ENCODE results near the gene NBEA.
"Not testable (repeated sequence)": the region's sequence is repeated elsewhere in the genome, so short reads cannot be mapped to it uniquely, and the experiment has no call there.

Gene NBEA

DNA sequence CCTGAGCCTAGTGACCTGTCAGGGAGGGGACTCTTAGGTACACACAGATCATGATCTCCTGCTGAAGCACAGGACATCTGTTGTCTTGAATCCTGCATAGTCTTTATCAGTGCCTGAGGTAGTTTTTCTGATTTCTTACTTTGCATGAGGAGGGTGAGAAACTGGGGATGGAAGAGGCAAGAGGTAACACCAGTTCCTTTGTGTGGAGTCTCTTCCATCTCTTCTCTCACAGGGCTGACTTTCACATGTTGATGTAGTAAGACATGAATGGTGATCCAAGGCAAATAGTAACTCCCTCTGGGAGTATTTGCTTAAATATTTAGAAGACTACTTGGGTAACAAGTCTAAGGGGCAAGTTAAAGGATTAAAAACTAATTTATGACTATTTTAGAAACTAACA is 9.5 kb downstream of the NBEA start:
- no peak for DNase-seq

DNA sequence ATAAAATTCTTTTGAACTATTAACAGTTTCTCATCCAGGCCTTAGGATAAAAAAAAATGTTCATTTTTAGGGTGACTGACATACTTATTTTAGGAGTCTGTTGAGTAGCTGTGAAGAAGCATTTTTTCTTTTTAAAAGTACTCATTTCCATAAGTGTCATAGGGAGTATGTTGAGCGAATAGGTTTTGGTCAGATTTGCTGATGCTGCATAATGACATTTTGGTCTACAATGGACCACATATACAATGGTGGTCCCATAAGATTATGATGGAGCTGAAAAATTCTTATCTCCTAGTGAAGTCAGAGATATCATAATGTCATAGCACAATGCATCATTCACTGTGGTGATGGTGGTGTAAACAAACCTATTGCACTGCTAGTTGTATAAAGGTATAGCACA is 17.4 kb downstream of the NBEA start:
- DNase-seq, result no peak

DNA sequence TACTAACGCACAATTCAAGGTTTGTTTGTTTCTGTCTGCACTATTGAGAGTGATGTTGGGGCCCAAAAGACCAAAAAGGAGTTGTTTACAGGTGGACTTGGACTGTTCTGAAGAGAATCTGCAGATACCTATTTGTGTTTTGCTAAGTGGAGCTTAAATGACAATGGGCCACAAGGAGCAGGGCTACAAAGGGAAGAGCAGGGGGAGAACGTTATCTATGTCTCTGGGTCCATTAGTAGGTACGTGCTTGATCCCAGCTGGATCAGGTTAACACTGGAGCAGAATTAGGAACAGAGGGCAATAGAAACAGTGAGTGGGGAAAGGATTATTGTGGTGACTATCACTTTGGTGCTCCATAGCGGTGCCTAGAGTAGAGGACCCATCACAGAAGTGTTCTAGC is 22.5 kb downstream of the NBEA start:
- DNase-seq, result no peak

DNA sequence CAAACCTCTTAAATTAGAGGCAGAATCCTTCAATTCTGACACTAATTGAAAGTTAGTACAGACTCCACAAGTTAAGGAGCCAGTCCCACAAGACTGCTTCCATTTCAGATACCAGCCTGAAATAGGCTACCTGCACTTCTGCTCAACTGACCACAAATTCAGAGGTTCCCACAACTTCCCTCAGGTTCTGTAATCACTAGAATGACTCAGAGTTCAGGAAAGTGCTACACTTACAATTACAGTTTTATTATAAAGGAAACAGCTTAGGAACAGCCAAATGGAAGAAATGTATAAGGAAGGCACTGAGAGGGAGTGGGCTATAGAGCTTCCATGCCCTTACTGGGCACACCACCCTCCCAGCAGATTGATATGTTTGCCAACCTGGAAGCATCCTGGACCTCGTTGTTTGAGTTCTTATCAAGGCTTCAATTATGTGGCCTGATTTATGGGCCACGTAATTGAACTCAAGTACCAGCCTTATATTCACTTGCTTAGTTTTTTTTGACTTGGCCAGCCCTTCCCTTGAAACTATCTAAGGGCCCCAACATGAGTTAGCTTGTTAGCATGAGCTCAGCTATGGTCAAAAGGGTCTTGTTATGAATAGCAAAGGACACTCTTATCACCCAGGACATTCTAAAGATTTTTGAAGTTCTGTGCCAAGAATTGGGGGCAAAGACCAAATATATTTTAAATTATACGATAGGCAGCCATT is 25.9 kb downstream of the NBEA start:
- no peak for DNase-seq

DNA sequence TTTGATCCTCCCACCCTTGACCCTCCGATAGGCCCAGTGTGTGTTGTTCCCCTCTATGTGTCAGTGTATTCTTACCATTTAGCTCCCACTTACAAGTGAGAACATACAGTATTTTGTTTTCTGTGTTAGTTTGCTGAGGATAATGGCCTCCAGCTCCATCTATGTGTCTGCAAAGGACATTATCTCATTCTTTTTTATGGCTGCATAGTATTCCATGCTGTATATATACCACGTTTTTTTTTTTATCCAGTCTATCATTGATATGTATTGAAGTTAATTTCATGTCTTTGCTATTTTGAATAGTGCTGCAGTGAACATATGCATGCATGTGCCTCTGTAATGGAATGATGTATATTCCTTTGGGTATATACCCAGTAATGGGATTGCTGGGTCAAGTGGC is 27.5 kb downstream of the NBEA start:
- DNase-seq, result not testable (repeated sequence)

DNA sequence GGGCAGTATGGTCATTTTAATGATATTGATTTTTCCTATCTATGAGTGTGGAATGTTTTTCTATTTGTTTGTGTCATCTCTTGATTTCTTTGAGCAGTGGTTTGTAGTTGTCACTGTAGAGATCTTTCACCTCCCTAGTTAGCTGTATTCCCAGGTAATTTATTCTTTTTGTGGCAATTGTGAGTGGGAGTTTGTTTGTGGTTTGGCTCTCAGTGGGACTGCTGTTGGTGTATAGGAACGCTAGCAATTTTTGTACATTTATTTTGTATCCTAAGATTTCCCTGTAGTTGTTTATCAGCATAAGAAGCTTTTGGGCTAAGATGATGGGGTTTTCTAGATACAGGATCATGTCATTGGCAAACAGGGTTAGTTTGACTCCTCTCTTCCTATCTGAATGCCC is 28.9 kb downstream of the NBEA start:
- no peak for DNase-seq

DNA sequence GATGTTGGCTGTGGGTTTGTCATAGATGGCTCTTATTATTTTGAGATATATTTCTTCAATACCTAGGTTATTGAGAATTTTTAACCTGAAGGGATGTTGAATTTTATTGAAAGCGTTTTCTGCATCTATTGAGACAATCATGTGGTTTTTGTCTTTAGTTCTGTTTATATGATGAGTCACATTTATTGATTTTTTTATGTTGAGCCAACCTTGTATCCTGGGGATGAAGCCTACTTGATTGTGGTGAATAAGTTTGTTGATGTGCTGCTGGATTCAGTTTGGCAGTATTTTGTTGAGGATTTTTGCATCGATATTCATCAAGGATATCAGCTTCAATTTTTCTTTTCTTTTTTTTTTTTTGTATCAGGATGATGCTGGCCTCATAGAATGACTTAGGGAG is 29.4 kb downstream of the NBEA start:
- DNase-seq, result no peak

DNA sequence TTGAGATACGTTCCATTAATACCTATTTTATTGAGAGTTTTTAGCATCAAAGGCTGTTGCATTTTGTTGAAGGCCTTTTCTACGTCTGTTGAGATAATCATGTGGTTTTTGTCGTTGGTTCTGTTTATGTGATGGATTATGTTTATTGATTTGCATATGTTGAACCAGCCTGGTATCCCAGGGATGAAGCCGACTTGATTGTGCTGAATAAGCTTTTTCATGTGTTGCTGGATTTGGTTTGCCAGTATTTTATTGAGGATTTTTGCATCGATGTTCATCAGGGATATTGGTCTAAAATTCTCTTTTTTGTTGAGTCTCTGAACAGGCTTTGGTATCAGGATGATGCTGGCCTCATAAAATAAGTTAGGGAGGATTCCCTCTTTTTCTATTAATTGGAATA is 43.1 kb downstream of the NBEA start:
- not testable (repeated sequence) for DNase-seq

DNA sequence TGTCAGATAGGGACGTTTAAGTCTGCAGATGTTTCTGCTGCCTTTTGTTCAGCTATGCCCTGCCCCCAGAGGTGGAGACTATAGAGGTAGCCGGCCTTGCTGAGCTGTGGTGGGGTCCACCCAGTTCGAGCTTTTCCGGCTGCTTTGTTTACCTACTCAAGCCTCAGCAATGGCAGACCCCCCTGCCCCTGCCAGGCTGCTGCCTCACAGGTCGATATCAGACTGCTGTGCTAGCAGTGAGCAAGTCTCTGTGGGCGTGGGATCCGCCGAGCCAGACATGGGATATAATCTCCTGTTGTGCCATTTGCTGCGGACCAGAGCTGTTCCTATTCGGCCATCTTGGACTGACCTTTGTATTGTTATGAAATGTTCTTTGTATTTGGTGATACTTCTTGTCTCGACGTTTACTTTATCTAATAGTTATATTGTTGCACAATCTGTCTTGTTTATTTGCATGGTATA is 46.3 kb downstream of the NBEA start:
- DNase-seq, result no peak

DNA sequence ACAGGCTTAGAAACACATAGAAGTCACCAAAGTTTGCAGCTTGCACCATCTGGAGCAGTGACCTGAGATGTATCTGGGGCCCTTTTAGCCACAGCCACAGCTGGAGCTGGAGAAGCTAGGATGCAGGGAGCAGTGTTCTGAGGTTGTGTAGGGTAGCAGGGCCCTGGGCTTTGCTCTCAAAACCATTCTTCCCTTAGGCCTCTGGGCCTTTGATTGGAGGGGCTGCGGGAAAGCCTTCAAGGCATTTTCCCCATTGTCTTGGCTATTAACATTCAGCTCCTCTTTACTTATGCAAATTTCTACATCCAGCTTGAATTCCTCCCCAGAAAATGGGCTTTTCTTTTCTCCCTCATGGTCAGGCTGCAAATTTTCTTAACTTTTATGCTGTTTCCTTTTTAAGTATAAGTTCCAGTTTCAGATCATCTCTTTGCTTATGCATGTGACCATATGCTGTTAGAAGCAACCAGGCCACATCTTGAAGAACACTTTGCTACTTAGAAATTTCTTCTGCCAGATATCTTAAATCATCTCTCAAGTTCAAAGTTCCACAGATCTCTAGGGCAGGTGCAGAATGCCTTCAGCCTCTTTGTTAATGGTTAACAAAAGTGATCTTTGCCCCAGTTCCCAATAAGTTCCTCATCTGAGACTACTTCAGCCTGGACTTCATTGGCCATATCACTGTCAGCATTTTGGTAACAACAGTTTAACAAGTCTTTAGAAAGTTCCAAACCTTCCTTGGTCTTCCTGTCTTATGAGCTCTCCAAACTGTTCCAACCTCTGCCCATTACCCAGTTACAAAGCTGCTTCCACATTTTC is 48.5 kb downstream of the NBEA start:
- no peak for DNase-seq

DNA sequence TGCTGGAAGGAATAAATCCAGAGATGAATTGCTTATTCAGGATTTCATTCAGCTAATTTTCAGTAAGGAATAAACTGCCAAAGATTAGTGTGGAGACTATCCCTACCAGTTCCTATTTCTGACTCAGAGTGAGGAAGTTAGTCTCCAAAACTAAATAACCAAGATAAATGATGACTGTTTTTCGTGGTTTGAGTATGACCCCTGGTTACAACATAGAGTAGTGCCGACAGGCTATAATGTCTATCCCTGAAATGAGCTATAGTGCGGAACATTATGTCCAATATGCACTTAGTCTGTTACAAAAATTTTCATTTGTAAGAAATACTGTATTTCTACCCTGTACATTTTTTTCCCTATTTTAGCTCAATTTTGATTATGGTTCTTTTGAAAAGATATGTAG is 51.4 kb downstream of the NBEA start:
- no peak for DNase-seq

DNA sequence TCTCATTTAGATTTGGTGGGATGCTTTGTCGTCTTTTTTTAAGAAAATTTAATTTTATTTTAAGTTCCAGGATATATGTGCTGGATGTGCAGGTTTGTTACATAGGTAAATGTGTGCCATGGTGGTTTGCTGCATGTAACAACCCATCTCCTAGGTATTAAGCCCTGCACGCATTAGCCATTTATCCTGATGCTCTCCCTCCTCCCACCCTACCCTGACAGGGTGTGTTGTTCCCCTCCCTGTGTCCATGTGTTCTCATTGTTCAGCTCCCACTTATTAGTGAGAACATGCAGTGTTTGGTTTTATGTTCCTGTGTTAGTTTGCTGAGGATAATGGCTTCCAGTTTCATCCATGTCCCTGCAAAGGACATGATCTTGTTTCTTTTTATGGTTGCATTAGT is 61.7 kb downstream of the NBEA start:
- not testable (repeated sequence) for DNase-seq

DNA sequence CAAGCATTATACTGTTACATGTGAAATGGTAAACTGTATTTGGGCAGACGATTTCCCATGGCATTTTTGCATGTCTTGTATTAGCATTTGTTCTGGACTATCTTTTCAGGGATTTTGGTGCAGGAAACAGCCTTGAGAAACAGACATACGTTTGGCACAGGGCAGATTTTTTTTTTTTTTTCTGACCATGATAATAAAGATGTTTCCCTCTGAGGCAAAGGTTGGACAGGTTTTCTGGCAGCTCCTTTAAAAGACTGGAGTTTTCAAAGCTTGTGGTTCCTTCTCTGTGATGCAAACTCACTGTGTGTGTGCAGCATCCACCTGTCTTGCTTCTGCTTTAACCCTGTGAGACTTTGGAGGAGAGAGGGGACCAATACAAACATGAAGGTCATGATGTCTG is 63.0 kb downstream of the NBEA start:
- no peak for DNase-seq

DNA sequence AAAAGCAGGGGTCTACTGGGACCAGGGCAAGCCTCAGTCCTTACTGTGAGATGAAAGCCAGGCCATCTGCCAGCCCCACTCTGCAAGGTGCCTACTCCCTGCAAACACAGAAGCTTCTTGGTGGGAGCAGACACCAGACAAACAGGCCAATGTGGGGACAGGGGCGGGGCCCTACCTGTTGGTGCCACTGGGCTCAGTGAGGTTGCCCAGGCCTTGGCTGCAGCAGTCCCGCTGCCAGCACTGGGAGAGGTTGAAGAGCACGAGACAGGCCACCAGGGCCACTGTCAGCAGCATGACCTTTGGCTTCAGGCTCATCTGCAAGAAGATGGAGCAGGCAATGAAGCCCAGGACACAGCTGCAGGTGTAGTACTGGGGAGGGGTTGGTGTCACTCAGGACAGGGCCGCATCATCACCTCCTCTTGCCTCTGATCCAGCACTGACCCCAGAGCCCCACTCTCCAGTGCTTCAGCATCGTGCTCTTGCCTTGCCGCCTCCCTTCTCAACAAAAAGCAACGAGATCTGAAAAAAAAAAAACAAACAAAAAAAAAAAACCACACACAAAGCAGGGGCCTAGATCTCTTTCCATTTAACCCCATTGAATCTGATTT is 72.6 kb downstream of the NBEA start:
- no peak for DNase-seq

DNA sequence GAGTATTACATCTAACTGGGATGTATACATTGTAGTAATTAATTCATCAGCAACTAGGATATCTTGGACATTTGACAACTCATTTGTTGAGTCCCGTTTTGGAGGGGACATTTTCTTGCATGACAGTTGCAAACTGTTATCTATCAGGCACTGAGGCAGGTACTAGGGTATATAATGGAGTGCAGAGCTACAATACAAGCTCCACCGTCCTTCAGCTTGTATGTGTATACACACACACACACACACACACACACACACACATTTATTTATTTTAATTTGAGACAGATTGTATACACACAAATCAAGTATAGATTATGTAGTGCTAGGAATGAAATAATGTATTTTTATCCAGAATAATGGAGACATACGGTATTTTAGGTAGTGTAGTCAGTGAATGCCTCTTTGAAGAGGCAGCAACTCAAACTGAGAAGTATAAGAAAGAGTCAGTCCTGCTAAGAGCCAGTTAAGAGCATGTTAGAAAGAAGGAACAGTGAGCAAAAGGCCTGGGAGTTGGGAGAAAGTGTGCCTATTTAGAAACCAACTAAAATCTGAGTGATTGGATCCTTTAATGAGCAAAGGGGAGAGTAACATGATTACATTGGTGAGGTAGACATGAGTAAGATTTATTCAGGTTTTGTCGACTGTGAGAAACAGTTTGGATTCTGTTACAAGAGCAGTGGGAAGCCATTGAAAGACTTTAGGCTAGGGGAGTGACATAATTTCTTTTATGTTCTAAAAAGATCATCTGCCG is 74.5 kb downstream of the NBEA start:
- DNase-seq, result no peak

DNA sequence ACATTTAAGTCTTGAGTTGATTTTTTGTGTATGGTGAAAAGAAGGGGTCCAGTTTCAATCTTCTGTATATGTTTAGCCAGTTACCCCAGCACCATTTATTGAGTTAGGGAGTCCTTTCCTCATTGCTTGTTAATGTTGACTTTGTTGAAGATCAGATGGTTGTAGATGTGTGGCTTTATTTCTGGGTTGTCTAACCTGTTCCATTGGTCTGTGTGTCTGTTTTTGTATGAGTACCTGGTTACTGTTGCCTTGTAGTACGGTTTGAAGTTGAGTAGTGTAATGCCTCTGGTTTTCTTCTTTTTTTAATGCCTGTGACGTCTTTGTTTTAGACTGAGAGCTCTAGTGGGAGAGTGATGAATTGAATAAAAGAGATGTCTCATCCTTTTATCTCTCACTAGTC is 83.2 kb downstream of the NBEA start:
- DNase-seq, result no peak

DNA sequence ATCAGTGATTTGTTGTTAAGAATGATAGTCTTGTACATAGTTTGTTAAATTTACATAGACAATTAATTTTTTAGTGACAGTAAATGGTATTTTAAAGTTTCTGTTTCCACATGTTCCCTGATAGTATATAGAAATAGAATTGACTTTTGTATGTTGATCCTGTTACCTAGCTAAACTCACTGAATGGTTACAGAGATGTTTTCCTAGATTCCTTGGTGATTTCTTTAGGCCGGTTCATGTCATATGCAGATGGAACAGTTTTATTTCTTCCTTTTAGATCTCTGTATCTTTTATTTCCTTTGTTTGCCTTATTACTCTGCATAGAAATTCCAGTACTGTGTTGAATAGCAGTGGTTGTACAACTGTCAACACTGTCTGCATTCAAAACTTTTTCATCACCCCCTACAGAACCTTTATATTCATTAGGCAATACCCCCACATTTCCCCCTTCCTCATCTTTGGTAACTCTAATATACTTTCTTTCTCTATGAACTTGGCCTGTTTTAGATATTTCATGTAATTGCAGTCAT is 86.3 kb downstream of the NBEA start:
- DNase-seq, result no peak

DNA sequence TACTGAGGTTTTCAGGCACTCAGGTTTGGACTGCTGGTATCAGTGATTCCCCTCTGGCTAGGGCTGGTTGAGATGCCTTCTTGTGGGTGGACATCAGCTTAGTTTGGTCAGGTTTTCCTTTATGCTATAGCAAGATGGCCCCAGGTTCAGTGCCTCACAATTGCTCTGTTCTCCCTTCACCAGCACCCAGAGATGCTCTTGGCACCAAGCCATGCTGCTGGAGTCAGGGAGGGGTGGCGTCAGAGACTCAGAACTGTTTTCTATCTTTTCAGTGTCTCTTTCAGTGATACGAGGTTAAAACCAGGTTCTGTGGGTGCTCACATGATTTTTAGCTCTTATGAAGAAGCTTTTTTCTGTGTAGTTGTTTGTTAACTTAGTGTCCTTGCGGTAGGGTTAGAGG is 96.9 kb downstream of the NBEA start:
- DNase-seq, result no peak

DNA sequence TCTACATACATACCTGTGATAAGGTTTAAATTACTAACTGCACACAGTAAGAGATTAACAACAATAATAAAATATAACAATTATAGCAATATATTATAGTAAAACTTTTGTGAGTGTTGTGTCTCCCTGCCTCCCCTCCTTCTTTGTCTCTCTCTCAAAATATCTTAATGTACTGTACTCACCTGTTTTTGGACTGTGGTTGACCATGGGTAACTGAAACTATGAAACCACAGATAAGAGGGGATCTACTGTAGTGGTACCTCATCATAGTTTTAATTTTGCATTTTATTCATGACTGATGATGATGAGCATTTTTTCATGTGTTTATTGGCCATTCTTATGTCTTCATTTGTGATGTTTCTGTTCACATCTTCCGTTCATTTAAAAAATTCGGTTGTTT is 104.5 kb downstream of the NBEA start:
- DNase-seq, result no peak

DNA sequence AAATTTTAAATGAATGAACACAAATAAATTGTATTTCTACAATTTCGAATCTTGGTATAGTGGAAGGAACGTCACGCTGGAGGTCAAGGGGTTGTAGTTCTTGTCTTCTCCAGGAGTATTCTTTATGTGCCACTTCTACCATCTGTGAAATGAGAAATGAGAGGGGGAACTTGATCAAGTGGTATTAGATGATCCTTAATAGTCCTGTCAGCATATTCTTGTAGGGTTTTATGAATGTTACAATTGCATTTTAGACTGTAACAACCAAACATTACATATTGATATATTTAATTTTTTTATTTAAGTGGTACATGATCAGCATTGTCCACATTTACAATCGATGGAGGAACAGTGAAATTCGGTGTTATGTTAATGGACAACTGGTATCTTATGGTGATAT is 113.6 kb downstream of the NBEA start:
- no peak for DNase-seq

DNA sequence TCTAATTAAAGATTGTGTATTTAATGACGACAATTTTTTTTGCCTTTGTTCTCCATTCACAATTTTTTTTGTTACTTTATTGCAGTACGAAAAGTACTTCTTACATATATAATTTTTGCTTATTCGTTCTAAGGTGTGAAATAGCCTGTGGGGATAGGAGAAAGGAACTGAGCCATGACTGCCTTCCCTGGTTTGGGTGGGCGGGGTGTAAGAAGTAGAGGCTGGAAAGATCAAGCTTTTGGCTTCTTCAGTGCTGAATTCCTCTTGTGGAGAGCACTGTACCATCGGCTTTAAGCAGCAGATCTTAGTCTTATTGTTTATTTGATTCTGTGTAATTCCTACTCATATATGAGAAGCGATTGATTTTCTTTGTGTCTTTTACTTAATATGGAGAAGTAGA is 115.8 kb downstream of the NBEA start:
- no peak for DNase-seq

DNA sequence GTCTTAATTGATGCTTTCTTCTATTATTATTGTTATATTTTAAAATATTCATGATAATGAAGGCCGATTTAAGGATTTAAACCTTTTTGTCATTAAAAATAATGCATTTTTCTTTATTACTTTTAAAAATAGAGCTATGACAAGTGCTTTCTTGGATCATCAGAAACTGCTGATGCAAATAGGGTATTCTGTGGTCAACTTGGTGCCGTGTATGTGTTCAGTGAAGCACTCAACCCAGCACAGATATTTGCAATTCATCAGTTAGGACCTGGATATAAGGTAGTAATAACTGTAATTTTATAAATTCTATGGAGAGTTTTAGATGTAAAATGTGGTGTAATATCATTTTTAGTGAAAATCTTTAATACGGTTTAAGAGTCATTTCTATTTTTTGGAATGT is 116.5 kb downstream of the NBEA start:
- not testable (repeated sequence) for DNase-seq

DNA sequence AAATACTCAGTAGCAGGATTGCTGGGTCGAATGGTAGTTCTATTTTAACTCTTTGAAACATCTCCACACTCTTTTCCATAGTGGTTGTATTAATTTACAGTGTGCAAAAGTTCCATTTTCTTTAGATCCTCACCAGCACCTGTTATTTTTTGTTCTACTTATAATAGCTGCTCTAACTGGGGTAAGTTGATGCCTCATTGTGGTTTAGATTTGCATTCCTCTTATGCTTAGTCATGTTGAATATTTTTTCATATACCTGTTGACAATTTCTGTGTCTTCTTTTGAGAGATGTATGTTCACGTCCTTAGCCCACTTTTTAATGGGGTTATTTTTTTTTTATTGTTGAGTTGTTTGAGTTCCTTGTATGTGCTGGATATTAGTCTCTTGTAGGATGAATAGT is 144.6 kb downstream of the NBEA start:
- DNase-seq, result no peak
